HG03103 (cell line): ENCODE results near the gene KCNQ2.

ENCODE experiments used
- ATAC-seq: cut with Tn5 transposase; IDR thresholded peaks from one replicate; pipeline ENCODE4 v1.9.1; 2021; ENCODE audit warnings: low read depth; ENCODE audit not compliant: unreplicated experiment

KCNQ2 gene

GRCh38 chr20:63420359-63421093, 51.9 kb downstream of the KCNQ2 start:
- ATAC-seq: no peak

GRCh38 chr20:63419299-63419698, 53.2 kb downstream of the KCNQ2 start:
- ATAC-seq: no peak

- ATAC-seq: no peak
Observed at GRCh38 chr20:63418617-63419016, 53.8 kb downstream of the KCNQ2 start.

- ATAC-seq: no peak
Observed at GRCh38 chr20:63417738-63418120, 54.7 kb downstream of the KCNQ2 start.

GRCh38 chr20:63417097-63417737, 55.2 kb downstream of the KCNQ2 start:
- ATAC-seq: no peak

GRCh38 chr20:63416631-63417030, 55.8 kb downstream of the KCNQ2 start:
- no peak for ATAC-seq

- ATAC-seq: no peak
Observed at GRCh38 chr20:63415647-63416391, 56.6 kb downstream of the KCNQ2 start.

- ATAC-seq: no peak
Observed at GRCh38 chr20:63414720-63415430, 57.6 kb downstream of the KCNQ2 start.

GRCh38 chr20:63413963-63414684, 58.3 kb downstream of the KCNQ2 start:
- no peak for ATAC-seq

GRCh38 chr20:63413323-63413722, 59.1 kb downstream of the KCNQ2 start:
- no peak for ATAC-seq

- ATAC-seq: no peak
Observed at GRCh38 chr20:63412889-63413288, 59.6 kb downstream of the KCNQ2 start.

GRCh38 chr20:63411898-63412631, 60.4 kb downstream of the KCNQ2 start:
- ATAC-seq: no peak

- no peak for ATAC-seq
Observed at GRCh38 chr20:63411151-63411897, 61.1 kb downstream of the KCNQ2 start.

GRCh38 chr20:63409834-63410435, 62.5 kb downstream of the KCNQ2 start:
- no peak for ATAC-seq

- no peak for ATAC-seq
Observed at GRCh38 chr20:63409066-63409833, 63.2 kb downstream of the KCNQ2 start.

- ATAC-seq: no peak
Observed at GRCh38 chr20:63408684-63409046, 63.8 kb downstream of the KCNQ2 start.

GRCh38 chr20:63407928-63408683, 64.3 kb downstream of the KCNQ2 start:
- no peak for ATAC-seq
